ENCODE results near the gene TAS2R30.

- TF ChIP-seq GATA2 (IDR thresholded peaks at IDR 0.05; ENCODE audit: low read depth, low read length) (no peak), GATA3 (IDR thresholded peaks at IDR 0.05; ENCODE audit: low read depth, low read length) (no peak)
These were observed 3.4 kb downstream of the TAS2R30 start for GRCh38 chr12:11130999-11131398.
